ENCODE data around the gene RHOB.

Gene RHOB

DNA sequence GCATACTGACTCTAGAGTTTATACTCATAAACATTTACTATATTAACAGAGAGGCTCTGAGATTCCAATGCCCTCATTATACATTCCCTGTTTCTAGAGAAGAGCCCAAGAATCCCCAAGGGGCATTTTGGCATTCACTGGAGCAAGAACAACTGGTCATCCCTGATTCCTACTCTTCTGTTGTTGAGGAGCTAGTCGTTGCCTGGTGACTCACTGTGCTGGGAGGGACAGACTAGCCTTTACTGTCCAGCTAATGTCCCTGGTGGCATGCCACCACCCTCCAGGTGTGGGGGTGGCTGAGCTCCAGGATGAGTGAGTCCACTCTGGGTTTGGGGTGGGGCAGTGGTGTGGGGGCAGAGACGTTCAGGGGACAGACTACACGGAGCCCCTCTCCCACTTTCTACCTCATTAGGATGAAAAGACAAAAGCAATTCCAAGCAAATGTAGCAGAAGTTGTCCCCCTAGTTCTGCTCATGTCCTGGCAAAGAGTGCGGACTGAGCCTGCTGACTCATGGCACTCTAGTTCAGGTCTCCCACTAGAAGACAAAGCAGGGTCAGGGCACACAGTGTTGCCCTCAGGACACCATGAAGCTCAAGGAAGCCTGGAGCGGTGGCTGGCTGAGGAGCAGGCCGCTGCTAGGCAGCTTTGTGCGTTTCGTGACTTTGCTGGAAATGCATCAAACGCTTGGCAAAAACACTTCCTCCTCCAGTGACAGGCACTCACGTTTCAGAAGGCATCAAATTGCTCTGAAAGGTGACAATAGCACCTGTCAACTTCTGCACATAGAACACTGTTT, 49.4 kb downstream of the RHOB start:
- no peak for DNase-seq

DNA sequence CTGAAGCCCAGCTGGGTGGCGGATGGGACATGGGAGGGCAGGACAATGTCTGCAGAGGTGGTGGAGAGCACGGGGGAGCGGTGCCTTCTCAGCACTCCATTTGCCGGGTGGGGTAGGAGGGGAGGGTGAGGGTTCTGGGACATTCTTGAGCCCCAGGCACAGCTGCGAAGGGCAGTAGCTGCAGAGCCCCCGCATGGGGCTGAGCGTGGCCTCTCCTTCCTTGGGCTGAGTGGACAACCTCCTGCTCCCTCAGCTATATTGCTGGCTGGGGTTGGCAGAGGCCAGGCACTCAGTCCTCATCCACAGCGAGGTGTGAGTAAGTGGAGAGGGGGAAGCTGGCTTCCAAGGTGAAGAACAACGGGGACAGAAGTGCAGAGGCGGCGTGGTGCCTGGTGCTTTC, 50.1 kb downstream of the RHOB start:
- no peak for DNase-seq

Data from T-helper 9 cell (primary cell).